Renal pelvis (tissue), 4 donors: ENCODE results near the gene EXOC2. TPM values are rescaled to one million over a fixed set of nuclear protein-coding genes. Genes with fewer than 3 reads are reported as not detected.
"Not testable (repeated sequence)": the region's sequence is repeated elsewhere in the genome, so short reads cannot be mapped to it uniquely, and the experiment has no call there.

Experiments
- DNase-seq: peaks from one replicate; pipeline ENCODE4 v3.0.0-alpha.2; 2013
- polyA plus RNA-seq, 3 donors: library from polyadenylated mRNA; unstranded; fragments of 120-200 nt; gene quantifications; one replicate each; pipeline ENCODE4 v1.2.1, GENCODE V29; 2013; ENCODE audit not compliant: insufficient read length in 3 of 3

Gene EXOC2
- polyA plus RNA-seq, 3 donors, result 20.4 to 24.4 (median 23.1) TPM

- no peak for DNase-seq
Observed at GRCh38 chr6:641225-641985, 51.5 kb downstream of the EXOC2 start.

GRCh38 chr6:636488-636887 lies 56.5 kb downstream of the EXOC2 start:
- DNase-seq, result no peak

DNA sequence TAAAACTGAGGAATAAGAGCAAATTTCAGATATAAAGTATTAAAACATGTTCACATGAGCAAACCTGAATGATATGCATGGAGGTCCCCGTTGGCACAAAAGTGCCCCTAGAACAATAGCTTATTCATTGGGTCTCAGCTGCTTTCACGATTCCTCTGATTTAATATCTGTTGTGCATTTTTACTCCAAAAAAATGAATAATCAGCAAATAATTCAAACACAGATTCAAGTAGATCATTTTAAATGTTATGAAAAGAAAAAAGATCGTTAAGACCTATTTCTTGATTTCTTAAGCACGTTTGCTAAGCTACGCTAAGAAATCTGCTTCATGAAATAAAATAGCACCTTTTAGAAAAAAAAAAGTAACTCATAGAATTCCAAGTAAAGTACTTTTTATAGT lies 57.7 kb downstream of the EXOC2 start:
- no peak for DNase-seq

GRCh38 chr6:633611-634010 lies 59.3 kb downstream of the EXOC2 start:
- no peak for DNase-seq

- no peak for DNase-seq
Observed at GRCh38 chr6:628766-629165, 64.2 kb downstream of the EXOC2 start.

- peak; percentile 55 for DNase-seq
Observed at GRCh38 chr6:626236-626635, 66.7 kb downstream of the EXOC2 start.

DNA sequence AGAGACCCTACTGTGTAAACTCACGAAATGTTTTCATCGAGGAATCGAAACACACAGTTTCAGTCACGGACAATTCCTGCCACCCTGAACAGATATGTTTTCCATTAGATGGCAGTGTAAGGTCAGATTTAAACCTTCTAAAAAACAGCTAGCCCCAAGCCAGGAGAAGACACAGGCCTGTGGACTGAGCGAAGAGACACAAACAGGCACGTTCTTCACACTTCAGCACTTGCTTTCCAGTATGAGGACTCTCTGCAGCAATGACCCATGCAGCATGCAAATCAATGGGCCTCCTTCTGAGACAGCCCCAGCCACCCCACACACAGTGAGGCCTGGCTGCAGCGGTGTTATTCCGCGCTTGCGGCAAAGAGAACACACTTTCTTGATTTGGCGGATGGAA lies 68.0 kb downstream of the EXOC2 start:
- peak; percentile 23 for DNase-seq

DNA sequence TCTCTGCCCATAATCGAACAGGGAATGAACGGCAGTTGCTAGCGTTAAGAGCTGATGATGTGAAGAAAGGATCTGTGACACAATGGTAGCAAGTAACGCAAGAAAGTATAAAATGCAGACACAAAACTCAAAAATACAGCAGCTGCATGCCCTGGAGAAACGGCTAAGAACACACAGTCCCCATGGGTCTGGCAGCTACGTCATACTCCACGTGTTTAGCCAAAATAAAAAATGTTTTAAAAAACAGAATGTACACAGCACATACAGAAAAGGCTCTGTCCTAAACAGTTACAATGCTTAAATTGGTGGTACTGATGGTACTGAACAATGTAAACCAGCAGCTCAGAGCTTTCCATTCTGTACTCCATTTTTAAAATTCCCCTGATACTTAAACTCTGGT lies 70.5 kb downstream of the EXOC2 start:
- no peak for DNase-seq

DNA sequence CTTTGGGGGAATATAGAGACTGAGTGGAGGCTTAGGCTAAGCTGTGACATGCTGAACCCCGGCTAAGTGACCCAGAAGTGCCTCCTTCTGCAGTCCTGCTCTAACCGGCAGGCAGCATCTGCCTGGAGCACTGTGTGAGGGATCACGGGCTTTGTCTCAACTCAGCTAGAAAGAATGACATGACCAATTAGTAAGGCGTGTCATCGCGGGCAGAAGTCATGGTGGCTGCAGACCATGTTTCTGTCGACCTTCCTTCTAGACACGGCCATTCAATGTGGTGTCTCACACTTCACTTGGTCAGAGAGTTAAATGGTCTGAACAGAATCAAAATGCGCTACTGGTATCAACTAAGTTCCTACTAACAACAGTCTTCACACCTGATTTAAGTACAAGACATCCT lies 71.0 kb downstream of the EXOC2 start:
- no peak for DNase-seq

DNA sequence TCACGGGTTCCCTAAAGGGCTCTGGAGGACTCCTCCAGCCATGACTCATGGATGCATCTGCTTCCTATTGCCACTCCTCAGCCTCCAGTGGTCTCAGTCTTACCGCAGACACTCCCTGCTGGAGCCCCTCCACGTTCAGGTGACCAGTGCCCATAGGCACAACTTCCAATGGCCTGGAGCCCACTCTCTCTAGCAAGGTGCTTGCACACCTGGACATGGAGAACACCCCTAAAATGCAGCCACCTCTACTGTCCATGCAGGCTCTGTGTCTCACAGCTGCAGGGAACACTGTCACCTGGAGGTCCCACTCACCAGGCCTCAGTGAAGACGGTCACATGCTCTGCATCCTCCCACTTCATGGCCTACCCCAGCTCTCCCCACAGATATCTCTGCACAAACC lies 72.0 kb downstream of the EXOC2 start:
- DNase-seq, result no peak

DNA sequence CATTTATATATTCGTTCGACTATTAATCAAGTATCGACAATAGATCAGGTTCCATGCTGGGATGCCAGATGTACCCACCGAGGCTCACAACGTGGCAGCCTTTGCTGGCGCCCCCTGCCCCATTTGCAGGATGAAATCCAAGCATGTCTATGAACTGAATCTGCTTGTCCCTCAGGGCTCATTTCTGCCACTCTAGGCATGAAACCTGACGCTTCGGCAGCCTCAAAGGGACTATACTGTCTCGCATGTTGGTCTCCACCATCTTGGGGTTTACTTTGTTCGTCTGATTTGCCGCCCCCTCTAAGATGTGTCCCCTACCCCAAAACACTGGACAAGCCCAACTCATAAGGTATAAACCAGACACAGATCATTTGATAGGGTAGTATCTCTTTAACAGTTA lies 72.8 kb downstream of the EXOC2 start:
- DNase-seq, result no peak

DNA sequence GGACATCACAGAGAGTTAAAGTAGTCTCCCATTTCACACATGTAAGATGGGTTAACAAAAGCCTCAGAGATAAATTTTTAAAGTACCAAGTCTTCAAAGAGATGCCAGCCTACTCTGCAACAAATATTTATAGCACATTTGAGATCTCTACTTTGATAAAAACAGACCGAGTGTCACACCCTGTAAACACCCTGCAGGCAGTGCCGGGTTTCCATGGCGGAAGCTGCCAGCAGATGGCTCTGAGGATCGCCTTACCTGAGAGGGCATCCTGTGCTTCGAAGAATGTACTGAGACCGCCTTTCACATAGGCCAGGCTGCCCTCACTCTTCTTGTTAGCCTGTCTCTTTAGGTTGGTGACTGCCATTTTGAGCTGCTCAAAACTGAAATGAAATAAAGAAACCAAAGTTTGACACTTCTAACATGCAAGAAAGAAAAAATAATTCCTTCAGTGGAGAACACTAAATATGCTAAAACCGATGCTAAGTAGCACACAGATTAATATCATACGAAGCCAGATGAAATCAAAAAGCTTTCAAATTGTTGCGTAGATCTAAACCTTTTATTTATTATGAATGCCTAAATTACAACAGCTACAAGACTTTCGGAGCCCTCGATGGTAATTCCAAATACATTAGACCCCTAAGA lies 75.4 kb downstream of the EXOC2 start:
- no peak for DNase-seq

GRCh38 chr6:613981-614380 lies 79.0 kb downstream of the EXOC2 start:
- no peak for DNase-seq

GRCh38 chr6:611928-612327 lies 81.0 kb downstream of the EXOC2 start:
- DNase-seq, result no peak

GRCh38 chr6:610882-611281 lies 82.1 kb downstream of the EXOC2 start:
- DNase-seq, result no peak

DNA sequence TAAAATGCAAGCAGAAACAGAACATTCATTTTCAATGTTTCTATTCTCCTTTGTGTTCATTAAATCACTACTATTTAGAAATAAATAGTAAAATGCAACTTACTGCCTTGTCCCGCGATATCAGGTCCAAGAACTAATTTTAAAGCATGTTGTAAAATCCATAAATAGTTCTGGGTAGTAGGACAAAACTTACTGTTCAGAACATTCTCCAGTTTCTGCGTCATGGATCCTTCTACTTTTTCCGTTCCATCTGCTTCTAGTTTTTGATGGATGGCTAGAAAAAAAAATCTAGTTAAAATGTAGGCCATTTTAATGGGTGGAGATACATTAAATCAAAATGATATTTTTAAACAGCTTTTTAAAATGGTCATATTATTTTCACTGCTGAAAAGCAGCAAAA lies 83.0 kb downstream of the EXOC2 start:
- DNase-seq, result no peak

GRCh38 chr6:606829-607379 lies 86.0 kb downstream of the EXOC2 start:
- DNase-seq, result no peak

- DNase-seq, result not testable (repeated sequence)
Observed at GRCh38 chr6:605895-606294, 87.0 kb downstream of the EXOC2 start.

DNA sequence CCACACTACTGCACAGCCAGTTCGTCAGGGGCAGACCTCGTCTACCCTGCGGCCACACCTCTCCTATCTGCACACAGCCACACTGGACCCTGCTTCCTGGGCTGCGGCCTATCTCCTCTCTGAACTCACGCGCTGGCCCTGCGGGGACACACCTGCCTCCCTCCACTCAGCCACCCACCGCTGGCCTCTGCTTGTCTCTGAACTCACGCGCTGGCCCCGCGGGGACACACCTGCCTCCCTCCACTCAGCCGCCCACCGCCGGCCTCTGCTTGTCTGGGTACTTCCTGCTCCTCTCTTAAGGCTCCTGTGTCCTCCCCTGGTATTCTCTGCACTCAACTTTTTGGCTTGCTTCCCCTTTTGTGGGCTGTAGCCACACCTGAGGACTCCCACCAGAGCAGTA lies 88.4 kb downstream of the EXOC2 start:
- no peak for DNase-seq

- DNase-seq, result no peak
Observed at GRCh38 chr6:603265-603664, 89.7 kb downstream of the EXOC2 start.

GRCh38 chr6:599576-600448 lies 93.1 kb downstream of the EXOC2 start:
- DNase-seq, result no peak

DNA sequence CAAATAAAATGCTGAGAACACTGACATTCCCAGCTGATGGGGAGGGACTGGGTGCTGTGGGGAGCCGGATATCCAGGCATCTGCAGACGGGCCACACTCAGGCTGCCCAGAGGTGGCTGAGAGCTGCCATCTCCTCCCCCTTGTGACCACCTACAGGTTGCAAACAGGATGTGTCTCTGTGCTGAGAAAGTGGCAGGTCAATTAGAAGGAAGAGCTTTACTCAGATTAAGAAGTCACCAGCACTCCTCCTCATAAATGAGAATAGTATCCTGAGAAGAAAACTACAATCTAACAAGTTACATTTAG lies 99.1 kb downstream of the EXOC2 start:
- DNase-seq, result no peak
